Activated CD8-positive, alpha-beta memory T cell treated with anti-CD3 and anti-CD28 coated beads for 48 hours (primary cell): Measurements from ENCODE around the gene UQCRC2.
"Not testable (repeated sequence)": the region's sequence is repeated elsewhere in the genome, so short reads cannot be mapped to it uniquely, and the experiment has no call there.

Experiments
- DNase-seq, 3 experiments: peaks; one replicate each; pipeline ENCODE4 v3.0.0-alpha.2; 2020; ENCODE audit warnings: low read depth in 2 of 3, low spot score in 2 of 3

The UQCRC2 gene

DNA sequence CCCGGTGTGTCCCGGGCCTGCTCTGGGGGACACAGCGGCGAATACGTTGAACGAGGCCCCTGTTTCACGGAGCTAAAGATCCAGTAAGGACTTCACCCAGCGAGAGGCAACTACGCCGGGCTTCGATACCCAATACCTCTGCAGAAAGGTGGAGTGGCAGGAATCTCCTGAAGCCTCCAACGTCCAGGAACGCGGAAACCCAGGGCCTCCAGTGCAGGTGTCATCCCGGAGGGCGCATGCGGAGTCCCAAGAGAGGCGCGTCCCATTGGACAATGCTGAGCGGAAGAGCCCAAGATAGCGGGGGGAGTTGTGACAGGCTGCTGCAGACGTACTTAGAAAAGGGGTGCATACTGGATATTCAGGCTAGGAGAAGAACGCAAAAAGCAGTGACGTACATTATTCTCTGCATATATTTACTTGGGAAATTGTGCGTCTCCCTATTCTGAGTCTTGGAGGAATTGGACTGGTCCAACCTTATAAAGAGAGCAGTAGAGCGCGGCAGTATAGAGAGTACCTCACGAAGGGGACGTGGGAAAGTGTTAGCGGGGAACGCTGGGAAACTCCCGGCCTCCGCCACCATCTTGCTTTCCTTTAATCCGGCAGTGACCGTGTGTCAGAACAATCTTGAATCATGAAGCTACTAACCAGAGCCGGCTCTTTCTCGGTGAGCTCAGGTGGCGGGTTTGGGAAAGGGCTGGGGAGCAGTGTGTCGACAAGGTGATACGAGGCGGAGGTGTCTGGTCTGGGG, at the start of gene UQCRC2:
TSS of gene UQCRC2 (plus strand) at position 569 of the 748 bp plus-strand sequence. CDS start at position 632, 63 bp downstream.
- DNase-seq, result peak; percentile 64 to 75 (median 70)

DNA sequence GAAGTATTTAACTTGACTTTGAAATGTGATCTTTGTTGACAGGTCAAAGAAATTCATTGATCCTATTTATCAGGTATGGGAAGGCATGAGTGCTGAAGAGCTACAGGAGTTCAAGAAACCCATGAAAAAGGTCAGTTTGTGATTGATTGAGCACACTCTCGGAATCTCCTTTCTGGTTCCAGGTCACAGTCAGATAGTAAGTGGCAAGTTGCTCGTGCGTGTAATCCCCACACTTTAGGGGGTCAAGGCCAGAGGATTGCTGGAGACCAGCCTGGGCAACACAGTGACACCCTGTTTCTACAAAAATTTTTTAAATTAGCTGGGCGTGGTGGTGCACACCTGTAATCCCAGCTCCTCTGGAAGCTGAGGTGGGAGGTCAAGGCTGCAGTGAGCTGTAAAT, 20.5 kb upstream of the UQCRC2 start:
- not testable (repeated sequence) for DNase-seq

DNA sequence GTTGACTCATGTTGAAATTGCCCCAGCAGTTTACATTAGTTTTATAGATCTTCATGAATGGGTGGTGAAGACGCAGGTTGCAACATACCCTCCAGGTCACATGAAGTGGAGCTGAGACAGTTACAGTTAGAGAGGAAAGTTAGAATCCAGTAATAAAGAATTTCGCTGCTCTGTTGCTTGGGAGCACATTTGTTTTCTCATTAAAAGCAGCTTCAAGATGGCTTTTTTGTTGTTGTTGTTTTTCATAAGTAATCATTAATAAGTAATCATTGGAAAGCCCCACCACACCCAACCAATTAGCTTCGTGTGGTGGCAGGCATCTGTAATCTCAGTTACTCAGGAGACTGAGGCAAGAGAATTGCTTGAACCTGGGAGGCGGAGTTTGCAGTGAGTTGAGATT, 19.8 kb upstream of the UQCRC2 start:
- not testable (repeated sequence) for DNase-seq

DNA sequence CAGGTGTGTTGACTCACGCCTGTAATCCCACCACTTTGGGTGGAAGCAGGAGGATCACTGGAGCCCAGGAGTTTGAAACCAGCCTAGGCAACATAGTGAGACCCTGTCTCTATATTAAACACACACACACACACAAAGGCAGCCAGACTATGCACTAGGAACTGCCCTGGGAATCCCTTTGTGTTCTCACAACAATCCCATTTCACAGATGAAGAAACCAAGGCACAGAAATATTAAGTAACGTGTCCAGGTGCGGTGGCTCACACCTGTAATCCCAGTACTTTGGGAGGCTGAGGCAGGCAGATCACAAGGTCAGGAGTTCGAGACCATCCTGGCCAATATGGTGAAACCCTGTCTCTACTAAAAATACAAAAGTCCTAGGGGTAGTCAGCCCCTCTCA, 19.4 kb upstream of the UQCRC2 start:
- not testable (repeated sequence) for DNase-seq

DNA sequence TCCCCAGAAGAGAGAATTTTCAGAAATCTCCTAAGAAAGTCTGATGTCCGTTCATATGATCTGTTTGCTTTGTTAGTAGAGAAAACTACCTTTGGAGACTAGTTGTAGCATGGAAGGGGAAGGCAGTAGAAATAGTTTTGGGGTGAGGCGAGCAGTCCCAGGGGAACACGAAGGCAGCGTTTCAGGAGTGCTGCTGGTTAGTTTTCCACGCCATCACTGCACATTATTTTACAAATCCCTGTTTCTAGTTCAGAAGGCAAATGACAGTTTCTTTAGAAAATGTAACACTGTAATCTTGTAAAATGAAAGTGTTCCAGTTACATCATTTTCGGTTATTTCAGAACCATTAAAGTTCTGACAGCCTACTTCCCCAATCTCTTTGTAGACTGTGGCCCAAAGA, 16.9 kb upstream of the UQCRC2 start:
- not testable (repeated sequence) for DNase-seq

DNA sequence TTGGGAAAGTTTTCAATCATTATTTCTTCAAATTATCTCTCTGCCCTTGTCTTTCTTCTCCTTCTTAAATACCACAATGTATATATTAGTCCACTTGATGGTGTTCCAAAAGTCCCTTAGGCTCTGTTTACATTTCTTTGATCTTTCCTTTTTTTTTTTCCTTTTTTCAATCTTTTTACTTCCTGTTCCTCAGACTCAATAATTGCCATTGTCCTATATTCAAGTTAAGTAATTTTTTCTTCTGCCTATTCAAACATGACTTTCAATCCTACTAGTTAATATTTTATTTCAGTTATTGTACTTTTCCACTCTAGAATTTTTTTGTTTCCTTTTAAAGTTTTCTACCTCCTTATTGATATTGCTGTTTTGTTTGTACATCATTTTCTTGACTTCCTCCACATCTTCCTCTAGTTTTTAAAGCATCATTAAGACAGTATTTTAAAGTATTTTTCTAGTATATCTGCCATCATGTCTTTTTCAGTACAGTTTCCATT, 15.8 kb upstream of the UQCRC2 start:
- no peak for DNase-seq

DNA sequence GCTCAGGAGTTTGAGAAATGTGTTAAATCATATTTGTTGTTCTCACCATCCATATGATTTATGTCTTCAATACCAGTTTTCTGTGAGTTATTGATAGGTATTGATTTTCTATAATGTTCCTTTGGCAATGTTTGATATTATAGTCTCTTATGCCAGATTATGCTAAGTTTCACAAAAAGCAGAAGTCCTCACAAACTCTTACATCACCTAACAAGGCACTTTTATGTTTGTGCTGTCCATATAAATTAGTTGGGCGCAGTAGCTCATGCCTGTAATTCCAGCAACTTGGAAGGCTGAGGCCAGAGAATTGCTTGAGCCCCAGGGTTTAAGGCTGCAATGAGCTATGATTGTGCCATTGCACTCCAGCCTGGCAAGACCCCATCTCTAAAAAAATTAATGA, 12.6 kb upstream of the UQCRC2 start:
- no peak for DNase-seq

DNA sequence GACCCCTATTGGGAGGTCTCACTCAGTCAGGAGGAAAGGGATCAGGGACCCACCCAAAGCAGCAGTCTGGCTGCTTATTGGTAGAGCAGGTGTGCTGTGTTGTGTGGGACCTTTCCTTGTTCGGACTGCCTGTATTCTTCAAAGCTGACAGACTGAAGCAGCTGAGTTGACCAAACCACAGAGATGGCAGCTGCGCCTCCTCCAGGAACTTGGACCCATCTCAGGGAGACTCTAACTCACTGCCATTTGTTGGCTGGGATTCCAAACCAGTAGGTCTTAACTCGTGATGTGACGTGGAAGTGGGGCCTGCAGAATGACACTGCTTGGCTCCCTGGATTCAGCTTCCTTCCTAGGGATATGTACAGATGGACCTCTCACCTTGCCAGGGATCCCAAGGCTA, 9.6 kb upstream of the UQCRC2 start:
- no peak for DNase-seq

DNA sequence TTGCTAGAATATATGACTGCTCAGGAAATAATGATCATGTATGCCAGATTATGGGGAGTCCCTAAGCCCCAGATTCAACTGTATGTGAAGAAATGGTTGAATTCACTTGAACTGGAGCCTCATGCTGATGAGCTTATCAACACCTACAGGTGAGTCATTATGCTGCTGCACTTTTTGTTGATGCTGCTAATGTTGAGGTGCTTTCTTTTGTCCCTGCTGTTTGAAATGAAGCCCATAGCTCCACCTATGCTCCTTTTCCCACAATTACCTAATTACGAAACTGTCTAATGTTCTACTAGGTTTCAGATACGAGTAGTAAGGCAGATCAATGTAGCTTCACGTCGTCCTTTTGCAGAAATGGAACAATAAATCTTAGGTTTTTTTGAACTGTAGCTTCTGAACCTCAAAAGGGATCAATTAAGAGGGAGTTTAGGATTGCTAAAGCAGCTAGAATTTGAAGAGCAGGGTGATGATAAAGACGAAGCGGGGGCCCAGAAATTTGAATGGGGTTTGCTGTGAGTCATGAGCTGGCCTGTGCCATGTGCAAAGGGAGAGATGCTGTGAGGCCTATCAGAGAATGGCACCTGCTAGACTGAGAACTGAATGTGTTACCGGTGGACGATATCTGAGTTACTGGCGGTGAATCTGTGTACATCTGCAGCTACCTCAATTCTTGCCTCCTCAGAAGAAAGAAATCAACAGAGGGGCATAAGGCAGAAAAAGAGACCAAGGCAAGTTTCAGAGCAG, 6.1 kb upstream of the UQCRC2 start:
- no peak for DNase-seq

DNA sequence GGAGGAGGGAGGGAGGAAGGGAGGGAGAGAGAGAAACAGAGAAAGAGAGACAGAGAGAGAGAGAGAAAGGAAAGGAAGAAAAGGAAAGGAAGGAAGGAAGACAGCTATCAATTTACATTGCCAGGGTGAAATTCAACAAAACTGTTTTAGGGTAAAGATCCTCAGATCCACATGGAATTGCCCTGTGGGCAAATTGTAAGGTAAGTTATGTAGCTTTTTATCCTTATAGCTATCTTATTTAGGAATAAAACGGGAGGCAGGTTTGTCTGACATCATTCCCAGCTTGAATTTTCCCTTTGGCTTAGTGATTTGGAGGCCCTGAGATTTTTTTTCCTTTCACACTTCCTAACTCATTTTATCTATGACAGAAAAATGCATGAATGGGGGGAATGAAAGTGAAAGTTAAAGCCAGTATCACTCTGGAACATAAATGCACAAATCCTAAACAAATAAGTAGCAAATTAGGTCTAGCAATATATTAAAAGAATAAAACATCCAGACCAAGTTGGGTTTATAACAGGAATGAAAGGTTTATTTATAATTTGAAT, 3.4 kb upstream of the UQCRC2 start:
- no peak for DNase-seq

DNA sequence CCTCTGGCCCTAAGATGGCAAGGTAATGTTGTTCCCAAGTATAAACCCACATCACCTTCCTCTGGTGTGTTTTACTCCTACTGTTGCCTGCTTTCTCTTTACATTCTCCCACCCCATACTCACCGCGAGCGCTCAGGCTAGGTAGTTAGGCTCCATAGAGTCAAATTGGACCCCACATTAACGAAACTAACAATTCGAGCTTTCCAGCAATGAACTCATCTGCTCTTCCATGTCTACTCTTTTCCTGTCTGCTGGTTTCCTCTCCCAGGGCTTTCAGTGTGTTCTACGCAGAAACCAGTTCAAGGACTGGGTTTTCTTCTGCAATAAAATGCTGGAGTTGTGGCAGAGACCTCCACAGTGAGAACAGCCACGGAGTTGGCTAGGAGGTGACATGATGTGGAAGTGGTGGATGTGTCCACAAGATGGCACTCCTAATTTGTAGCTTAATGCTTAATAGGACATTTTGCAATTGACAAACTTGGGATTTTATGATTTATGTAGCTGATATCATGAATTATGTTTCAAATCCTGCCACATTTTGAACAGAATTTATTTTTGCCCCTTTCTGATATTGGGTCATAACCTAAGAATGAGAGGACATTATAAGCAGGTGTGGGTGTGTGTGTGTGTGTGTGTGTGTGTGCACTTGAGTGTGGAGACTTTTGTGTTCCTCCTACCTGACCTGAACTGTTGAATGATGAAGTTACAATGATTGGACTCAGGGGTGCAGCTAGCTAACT, 2.2 kb upstream of the UQCRC2 start:
- DNase-seq, result no peak

DNA sequence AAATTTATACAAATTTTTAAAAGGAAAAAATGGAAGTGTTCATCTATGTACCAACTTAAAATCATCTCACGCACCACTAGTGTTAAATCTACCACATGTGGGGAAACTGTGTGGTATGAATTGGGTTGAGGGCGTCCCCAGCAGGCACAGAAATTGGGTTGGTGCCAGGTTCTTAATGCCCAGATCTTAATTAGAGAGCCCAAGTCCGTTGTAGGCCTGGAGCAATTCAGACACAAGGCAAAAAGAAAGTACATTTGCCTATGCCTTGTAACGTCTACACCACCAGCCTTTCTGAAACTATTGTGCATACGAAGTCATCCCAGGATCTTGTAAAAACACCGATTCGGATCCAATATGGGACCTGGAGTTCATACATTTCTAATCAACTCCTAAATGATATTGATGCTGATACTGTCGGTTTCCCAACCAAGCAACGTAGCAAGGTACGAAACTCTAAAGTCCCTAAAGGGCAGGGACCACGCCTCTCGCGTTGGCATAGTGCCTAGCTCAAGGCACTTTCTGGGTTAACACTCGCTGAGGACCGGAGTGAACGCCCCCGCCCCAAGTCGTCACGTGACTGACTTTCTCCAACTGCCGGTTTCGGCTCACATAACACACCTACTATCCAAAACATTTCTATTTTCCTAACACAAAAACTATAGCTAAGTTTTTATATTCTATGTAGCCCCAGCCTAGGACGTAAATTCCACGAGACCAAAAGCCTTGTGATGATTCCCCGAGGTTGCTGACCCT, 945 bp upstream of the UQCRC2 start:
- peak; percentile 33 to 42 (median 40) for DNase-seq

DNA sequence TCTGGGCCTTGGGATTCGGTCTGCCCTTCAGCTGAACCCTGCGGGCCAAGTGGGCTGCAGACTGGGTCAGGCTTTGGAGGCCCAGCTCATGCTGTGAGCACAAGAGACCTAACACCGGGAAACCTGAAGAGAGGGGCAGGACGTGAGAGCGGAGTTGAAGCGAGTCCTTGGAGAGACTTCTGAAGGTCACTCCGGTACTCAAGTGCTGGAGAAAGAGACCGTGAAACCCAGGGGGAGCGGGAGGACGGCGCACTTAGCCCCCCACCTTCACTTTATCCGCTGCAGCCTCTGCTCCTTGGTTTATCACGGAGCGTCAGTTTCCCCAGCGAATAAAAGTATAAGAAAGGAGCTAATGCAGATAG, 361 bp downstream of the UQCRC2 start:
- no peak for DNase-seq

DNA sequence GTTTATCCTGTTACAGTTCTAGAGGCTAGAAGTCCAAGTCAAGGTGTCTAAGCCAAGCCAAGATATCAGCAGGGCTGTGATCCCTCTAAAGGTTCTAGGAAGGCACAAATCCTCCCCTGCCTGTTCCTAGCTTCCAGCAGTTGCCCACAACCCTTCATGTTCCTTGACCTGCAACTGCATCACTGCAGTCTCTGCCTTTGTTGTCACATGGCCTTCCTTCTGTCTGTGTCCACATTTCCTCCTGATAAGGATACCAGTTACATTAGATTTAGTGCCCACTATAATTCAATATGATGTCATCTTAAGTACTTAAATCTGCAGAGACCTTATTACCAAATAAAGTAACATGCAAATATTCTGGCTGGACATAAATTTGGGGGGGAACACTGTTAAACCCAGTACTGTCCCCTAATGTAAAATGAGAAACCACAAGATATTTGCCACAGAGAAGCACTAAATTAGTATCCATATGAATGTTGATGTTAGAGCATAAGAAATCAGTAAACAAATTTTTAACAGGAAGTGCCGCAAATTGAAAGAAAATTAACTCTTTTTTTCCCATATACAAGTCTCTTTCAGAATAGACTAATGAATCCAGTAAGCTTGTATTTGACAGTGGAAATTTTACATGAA, 4.7 kb downstream of the UQCRC2 start:
- no peak for DNase-seq

DNA sequence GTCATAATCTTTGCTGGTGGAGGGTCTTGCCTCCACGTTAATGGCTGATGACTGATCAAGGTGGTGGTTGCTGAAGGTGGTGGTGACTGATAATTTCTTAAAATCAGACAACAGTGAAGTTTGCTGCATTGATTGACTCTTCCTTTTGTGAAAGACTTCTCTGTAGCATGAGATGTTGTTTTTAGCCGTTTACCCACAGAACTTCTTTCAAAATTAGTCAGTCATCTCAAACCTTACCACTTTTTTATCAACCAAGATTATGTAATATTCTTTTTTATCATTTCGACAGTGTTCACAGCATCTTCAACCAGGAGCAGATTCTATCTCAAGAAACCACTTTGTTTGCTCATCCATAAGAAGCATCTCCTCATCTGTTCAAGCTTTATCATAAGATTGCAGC, 5.9 kb downstream of the UQCRC2 start:
- no peak for DNase-seq

DNA sequence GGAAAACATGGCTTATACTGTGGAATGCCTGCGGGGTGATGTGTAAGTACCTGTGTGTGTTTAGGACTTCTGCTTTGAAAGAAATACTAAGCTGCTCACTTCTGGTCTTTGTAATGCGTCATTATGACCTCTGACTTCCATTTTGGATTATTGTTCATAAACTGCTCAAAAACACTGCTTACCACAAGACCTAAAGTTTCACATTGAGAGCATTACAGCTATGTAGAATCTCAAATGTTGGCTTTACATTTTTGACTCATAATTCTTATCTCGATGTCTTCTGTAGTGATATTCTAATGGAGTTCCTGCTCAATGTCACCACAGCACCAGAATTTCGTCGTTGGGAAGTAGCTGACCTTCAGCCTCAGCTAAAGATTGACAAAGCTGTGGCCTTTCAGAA, 9.3 kb downstream of the UQCRC2 start:
- DNase-seq, result no peak

DNA sequence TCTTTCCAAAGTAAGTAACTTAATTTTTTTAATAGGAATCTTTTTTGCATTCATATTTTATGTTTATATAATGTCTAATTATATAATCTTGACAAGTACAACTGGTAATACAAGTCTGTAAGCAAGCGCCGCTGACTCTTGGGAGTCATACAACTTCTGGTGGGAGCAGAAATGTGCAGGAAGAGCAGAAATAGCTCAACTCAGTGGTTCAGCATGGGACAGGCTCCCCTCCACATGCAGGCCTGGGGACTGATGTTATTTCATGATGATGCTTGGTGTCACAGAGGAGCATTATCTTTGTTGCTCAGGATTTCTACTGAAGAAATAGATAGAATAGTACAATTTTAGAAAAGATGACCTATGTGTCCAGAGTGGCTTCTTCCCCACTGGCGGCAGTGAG, 10.7 kb downstream of the UQCRC2 start:
- no peak for DNase-seq

DNA sequence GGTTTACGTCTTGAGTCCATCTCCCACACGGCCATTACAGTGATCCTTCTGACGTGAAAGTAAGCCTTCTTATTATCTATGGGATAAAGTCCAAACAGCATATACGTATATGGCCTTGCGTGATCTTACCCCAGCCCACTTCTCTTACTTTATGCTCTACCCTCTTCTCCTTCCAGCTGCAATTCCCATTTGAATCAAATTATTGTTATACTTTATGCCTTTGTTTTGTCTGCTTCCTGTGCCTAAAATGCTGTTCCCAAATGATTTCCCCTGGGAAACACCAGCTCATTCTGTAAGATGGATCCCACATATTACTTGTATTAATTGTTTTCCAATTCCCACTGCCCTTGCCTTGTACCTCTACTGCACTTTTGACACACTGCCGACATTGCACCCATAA, 11.2 kb downstream of the UQCRC2 start:
- no peak for DNase-seq

DNA sequence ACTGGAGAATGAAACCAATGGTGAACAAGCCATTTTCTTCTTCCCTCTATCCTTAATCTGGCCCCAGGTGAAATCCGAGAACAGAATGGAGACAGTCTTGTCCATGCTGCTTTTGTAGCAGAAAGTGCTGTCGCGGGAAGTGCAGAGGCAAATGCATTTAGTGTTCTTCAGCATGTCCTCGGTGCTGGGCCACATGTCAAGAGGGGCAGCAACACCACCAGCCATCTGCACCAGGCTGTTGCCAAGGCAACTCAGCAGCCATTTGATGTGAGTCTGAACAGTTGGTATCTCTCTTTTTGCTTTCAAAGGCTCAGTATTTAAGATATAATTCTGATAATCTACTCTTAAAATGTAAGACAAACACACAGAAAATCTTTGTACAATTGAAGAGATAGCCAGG, 18.7 kb downstream of the UQCRC2 start:
- DNase-seq, result no peak

DNA sequence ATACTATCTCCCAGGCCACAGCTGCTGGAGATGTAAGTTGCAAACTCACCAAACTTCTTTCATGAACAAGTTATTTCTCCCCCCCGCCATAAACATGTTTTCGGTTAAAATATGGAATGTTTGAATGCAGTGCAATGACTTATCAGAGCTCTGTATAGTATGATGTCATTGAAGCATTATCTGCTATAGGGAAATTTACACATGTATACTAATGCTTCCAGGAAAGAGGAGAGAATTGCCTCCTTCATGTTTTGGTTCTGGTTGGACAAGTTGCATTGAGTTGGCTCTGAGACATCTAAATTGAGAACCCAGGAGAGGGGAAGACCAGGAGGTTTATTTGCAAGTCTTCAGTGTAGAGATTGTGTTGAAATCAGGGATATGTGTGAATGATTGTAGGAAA, 20.8 kb downstream of the UQCRC2 start:
- DNase-seq, result no peak
